Stimulated activated CD4-positive, alpha-beta T cell treated with anti-CD3 and anti-CD28 coated beads, TNF-alpha, amount 100 ng/mL, for 4 hours (primary cell): ENCODE data around the gene FAM120AOS.
"Not testable (repeated sequence)": the region's sequence is repeated elsewhere in the genome, so short reads cannot be mapped to it uniquely, and the experiment has no call there.

ENCODE experiments used
- DNase-seq, 3 experiments: peaks; one replicate each; pipeline ENCODE4 v3.0.0-alpha.2; 2020; ENCODE audit warnings: low read depth in 3 of 3

FAM120AOS gene

GRCh38 chr9:93439301-93439700 lies 14.1 kb downstream of the FAM120AOS start:
- DNase-seq: not testable (repeated sequence)

- DNase-seq: no peak
Observed at GRCh38 chr9:93437996-93438395, 15.4 kb downstream of the FAM120AOS start.

- no peak for DNase-seq
Observed at GRCh38 chr9:93436655-93437407, 16.6 kb downstream of the FAM120AOS start.

- DNase-seq: no peak
Observed at GRCh38 chr9:93436218-93436617, 17.2 kb downstream of the FAM120AOS start.

GRCh38 chr9:93435386-93435785 lies 18.0 kb downstream of the FAM120AOS start:
- no peak for DNase-seq

GRCh38 chr9:93434056-93434455 lies 19.3 kb downstream of the FAM120AOS start:
- no peak for DNase-seq

- DNase-seq: no peak
Observed at GRCh38 chr9:93432964-93433363, 20.4 kb downstream of the FAM120AOS start.

- no peak for DNase-seq
Observed at GRCh38 chr9:93431539-93432105, 21.8 kb downstream of the FAM120AOS start.

- no peak for DNase-seq
Observed at GRCh38 chr9:93427655-93428379, 25.6 kb downstream of the FAM120AOS start.

GRCh38 chr9:93422977-93423616 lies 30.3 kb downstream of the FAM120AOS start:
- no peak for DNase-seq

GRCh38 chr9:93419023-93419422 lies 34.4 kb downstream of the FAM120AOS start:
- DNase-seq: no peak

GRCh38 chr9:93417538-93417937 lies 35.8 kb downstream of the FAM120AOS start:
- DNase-seq: no peak

- no peak for DNase-seq
Observed at GRCh38 chr9:93416530-93417235, 36.7 kb downstream of the FAM120AOS start.

- DNase-seq: no peak
Observed at GRCh38 chr9:93415176-93415690, 38.1 kb downstream of the FAM120AOS start.

GRCh38 chr9:93413530-93413929 lies 39.9 kb downstream of the FAM120AOS start:
- no peak for DNase-seq

- DNase-seq: no peak
Observed at GRCh38 chr9:93406371-93406770, 47.0 kb downstream of the FAM120AOS start.

- DNase-seq: no peak
Observed at GRCh38 chr9:93398471-93398870, 54.9 kb downstream of the FAM120AOS start.

GRCh38 chr9:93397661-93398373 lies 55.6 kb downstream of the FAM120AOS start:
- DNase-seq: no peak
